HepG2 (cell line): Measurements from ENCODE around the gene SLC9A8. TPM values are rescaled to one million over a fixed set of nuclear protein-coding genes. Genes with fewer than 3 reads are reported as not detected.

Experiments used
- LCORL ChIP-seq, 2 experiments: fragments of 450-650 bp in 1 of 2; sonication (generic) in 1 of 2; formaldehyde crosslinking in 1 of 2; IDR thresholded peaks; 2 replicates each; pipeline versions ENCODE4 v1.5.0 to v1.6.1; 2017 to 2020; ENCODE audit warnings: antibody characterized with exemption in 1 of 2, missing genetic modification reagents in 1 of 2
- MEIS1 ChIP-seq: sonication (generic); formaldehyde crosslinking; IDR thresholded peaks from 2 replicates; pipeline ENCODE4 v1.9.0; 2021; ENCODE audit warnings: mild to moderate bottlenecking, missing genetic modification reagents, moderate library complexity, borderline replicate concordance
- ZNF12 ChIP-seq: sonication (generic); formaldehyde crosslinking; IDR thresholded peaks from 2 replicates; pipeline ENCODE4 v1.5.0; 2020; ENCODE audit warnings: missing genetic modification reagents
- ZNF24 ChIP-seq: fragments of 450-650 bp; IDR thresholded peaks from 2 replicates; pipeline ENCODE4 v1.6.1; 2017; ENCODE audit warnings: antibody characterized with exemption, mild to moderate bottlenecking
- ZNF256 ChIP-seq: sonication (generic); formaldehyde crosslinking; conservative IDR thresholded peaks from 2 replicates; pipeline ENCODE4 v1.4.0; 2020; ENCODE audit warnings: missing genetic modification reagents
- ZNF556 ChIP-seq: sonication (generic); formaldehyde crosslinking; IDR thresholded peaks from 2 replicates; pipeline ENCODE4 v1.4.0; 2020; ENCODE audit warnings: mild to moderate bottlenecking, missing genetic modification reagents, borderline replicate concordance
- ZNF674 ChIP-seq: sonication (generic); formaldehyde crosslinking; IDR thresholded peaks from 2 replicates; pipeline ENCODE4 v1.5.0; 2020; ENCODE audit warnings: low read depth, mild to moderate bottlenecking, missing genetic modification reagents
- ZSCAN20 ChIP-seq: sonication (generic); formaldehyde crosslinking; IDR thresholded peaks from 2 replicates; pipeline ENCODE4 v1.4.0; 2020; ENCODE audit warnings: missing genetic modification reagents, mild to moderate bottlenecking, borderline replicate concordance
- polyA plus RNA-seq, 8 experiments: library from polyadenylated mRNA; depleted of rRNA in 3 of 8; stranded (reverse) in 7 of 8; unstranded in 1 of 8; fragments of >200 nt; fragmentation: Illumina TruSeq in 4 of 8; extraction: Trizol in 4 of 8; gene quantifications; 2 replicates each; pipeline versions ENCODE4 v1.2.1 to v1.2.3, GENCODE V29; 2011 to 2016; ENCODE audit warnings: low read depth in 4 of 8, missing spikeins in 1 of 8, mixed read lengths in 1 of 8; ENCODE audit not compliant: insufficient read depth in 1 of 8
- total RNA-seq, 5 experiments: library from RNA; depleted of rRNA; stranded (reverse); fragments of >200 nt; fragmentation: Illumina TruSeq; extraction: Trizol; gene quantifications; 2 replicates each; pipeline ENCODE4 v1.2.3, GENCODE V29; 2016; ENCODE audit warnings: low read depth in 1 of 5
- TF ChIP-seq, protein P1 (sequence below): sonication (generic); IDR thresholded peaks from 2 replicates; pipeline ENCODE4 v1.6.1; 2016; ENCODE audit warnings: low read depth, borderline replicate concordance
- TF ChIP-seq, protein P2 (sequence below): sonication (generic); formaldehyde crosslinking; IDR thresholded peaks from 2 replicates; pipeline ENCODE4 v1.5.1; 2020; ENCODE audit warnings: missing genetic modification reagents, mild to moderate bottlenecking, borderline replicate concordance

SLC9A8 gene
- total and polyA plus RNA-seq, 2 of the 13 experiments (the other 11 are each of a cell fraction or from before 2014, with no cell fraction given), result 4.1 to 7.4 TPM

DNA sequence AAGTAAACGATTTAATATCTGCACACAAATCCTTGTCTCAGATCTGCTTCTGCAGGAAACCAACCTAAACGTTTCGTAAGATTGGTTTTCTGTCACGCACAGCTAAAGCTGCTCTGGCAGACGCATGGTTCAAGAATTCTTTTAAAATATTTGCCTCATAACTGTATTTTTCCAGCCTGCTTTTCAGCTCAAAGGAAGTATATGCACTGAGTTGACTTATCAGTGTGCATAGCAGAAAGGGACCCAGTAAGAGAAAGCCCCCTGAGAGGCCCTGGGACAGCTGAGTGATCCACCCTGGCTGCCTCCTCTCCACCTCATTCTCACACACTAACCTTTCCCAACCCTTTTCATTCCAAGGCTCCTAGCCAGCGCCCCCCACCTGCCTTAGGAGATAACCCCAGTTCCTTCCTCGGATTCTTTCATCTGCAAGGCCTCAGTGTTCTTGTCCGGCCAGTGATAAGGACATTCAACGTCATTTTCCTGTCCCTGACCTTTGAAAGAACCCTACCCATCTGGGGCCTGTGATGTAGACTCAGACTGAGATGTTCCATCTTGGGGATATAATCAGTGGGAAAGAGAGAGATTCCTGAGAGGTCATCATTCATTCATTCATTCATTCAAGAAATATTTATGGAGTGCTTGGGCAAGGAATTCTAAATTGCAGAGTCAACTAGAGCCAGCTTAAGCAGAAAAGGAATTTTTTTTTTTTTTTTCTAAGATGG is 22.4 kb upstream of the SLC9A8 start (continued):
- TF ChIP-seq, protein P1, sequence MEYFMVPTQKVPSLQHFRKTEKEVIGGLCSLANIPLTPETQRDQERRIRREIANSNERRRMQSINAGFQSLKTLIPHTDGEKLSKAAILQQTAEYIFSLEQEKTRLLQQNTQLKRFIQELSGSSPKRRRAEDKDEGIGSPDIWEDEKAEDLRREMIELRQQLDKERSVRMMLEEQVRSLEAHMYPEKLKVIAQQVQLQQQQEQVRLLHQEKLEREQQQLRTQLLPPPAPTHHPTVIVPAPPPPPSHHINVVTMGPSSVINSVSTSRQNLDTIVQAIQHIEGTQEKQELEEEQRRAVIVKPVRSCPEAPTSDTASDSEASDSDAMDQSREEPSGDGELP, result 0 out of 2 replicates have a peak, but pooled peaks have one; percentile 10
- no peak for TF ChIP-seq ZSCAN20 (CRISPR knock-in tag)
- 0 out of 2 replicates have a peak, but pooled peaks have one; percentile 35 for TF ChIP-seq ZNF556 (CRISPR knock-in tag)
- TF ChIP-seq LCORL (IDR thresholded peaks at IDR 0.05), result no peak
- TF ChIP-seq LCORL (CRISPR knock-in tag; IDR thresholded peaks at IDR 0.05), result no peak
- TF ChIP-seq ZNF24, result 0 out of 2 replicates have a peak, but pooled peaks have one; percentile 27
- no peak for TF ChIP-seq MEIS1 (CRISPR knock-in tag)
- 0 out of 2 replicates have a peak, but pooled peaks have one; percentile 26 for TF ChIP-seq ZNF12
- TF ChIP-seq ZNF674, result no peak
- TF ChIP-seq, protein P2, sequence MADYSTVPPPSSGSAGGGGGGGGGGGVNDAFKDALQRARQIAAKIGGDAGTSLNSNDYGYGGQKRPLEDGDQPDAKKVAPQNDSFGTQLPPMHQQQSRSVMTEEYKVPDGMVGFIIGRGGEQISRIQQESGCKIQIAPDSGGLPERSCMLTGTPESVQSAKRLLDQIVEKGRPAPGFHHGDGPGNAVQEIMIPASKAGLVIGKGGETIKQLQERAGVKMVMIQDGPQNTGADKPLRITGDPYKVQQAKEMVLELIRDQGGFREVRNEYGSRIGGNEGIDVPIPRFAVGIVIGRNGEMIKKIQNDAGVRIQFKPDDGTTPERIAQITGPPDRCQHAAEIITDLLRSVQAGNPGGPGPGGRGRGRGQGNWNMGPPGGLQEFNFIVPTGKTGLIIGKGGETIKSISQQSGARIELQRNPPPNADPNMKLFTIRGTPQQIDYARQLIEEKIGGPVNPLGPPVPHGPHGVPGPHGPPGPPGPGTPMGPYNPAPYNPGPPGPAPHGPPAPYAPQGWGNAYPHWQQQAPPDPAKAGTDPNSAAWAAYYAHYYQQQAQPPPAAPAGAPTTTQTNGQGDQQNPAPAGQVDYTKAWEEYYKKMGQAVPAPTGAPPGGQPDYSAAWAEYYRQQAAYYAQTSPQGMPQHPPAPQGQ (CRISPR knock-in tag), result no peak
- no peak for TF ChIP-seq ZNF256
